ENCODE data around the gene PLEKHG4. TPM values are rescaled to one million over a fixed set of nuclear protein-coding genes. Genes with fewer than 3 reads are reported as not detected.

PLEKHG4 gene
- total RNA-seq, 2 donors from 2014 or later: 13.1 to 14.7 TPM

DNA sequence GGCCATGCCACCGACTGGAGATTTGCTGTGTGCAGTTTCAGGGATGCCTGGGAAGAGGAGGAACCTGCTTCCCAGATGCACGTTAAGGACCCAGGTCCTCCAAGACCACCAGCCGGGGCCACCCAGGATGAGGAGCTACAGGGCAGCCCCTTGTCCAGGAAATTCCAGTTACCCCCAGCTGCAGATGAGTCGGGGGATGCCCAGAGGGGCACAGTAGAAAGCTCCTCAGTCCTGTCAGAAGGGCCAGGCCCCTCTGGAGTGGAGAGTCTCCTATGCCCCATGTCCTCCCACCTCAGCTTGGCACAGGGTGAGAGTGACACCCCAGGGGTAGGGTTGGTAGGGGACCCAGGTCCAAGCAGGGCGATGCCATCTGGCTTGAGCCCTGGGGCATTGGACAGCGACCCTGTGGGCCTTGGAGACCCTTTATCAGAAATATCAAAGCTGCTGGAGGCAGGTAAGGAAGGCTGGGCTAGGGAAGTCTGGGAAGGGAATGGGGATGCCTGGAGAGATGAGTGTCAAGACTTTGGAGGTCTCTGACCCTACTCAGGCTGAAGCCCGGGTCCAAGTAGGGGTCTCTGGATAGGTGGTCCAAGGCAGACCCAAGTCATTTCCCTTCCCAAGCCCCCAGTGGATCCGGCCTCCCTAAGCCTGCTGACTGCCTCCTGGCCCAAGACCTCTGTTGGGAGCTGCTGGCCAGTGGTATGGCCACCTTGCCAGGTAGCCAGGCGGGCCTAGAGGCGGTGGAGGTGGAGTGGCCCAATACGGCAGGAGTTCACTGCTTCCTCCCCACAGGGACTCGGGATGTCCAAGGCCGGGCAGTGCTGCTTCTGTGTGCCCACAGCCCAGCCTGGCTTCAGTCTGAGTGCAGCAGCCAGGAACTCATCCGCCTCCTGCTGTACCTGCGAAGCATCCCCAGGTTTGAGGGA lies 1.0 kb downstream of the PLEKHG4 start:
- Histone ChIP-seq H3K27me3 (no peaks in the 10 kb centered on the region), H3K4me1 (no peaks in the 10 kb centered on the region), H3K9me3 (no peaks in the 10 kb centered on the region), H3K36me3 (no peaks in the 10 kb centered on the region), H3K9ac (ENCODE audit: low read depth in 2 of 2, low read length in 2 of 2) (peak overlapping the region; percentile 23 to 33), H3K4me3 (no peak overlapping the region), H3K27ac (no peak overlapping the region)
- TF ChIP-seq, protein P1, sequence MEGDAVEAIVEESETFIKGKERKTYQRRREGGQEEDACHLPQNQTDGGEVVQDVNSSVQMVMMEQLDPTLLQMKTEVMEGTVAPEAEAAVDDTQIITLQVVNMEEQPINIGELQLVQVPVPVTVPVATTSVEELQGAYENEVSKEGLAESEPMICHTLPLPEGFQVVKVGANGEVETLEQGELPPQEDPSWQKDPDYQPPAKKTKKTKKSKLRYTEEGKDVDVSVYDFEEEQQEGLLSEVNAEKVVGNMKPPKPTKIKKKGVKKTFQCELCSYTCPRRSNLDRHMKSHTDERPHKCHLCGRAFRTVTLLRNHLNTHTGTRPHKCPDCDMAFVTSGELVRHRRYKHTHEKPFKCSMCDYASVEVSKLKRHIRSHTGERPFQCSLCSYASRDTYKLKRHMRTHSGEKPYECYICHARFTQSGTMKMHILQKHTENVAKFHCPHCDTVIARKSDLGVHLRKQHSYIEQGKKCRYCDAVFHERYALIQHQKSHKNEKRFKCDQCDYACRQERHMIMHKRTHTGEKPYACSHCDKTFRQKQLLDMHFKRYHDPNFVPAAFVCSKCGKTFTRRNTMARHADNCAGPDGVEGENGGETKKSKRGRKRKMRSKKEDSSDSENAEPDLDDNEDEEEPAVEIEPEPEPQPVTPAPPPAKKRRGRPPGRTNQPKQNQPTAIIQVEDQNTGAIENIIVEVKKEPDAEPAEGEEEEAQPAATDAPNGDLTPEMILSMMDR (IDR thresholded peaks at IDR 0.05): no peak
- intact Hi-C loops (cut with DNase I): loop anchor here (5.0 to 10.0 kb wide), 2 partner anchors 83 to 134 kb away; partner anchors contain the start of genes ELMO3 and ZDHHC1
- DNase-seq: no peak

DNA sequence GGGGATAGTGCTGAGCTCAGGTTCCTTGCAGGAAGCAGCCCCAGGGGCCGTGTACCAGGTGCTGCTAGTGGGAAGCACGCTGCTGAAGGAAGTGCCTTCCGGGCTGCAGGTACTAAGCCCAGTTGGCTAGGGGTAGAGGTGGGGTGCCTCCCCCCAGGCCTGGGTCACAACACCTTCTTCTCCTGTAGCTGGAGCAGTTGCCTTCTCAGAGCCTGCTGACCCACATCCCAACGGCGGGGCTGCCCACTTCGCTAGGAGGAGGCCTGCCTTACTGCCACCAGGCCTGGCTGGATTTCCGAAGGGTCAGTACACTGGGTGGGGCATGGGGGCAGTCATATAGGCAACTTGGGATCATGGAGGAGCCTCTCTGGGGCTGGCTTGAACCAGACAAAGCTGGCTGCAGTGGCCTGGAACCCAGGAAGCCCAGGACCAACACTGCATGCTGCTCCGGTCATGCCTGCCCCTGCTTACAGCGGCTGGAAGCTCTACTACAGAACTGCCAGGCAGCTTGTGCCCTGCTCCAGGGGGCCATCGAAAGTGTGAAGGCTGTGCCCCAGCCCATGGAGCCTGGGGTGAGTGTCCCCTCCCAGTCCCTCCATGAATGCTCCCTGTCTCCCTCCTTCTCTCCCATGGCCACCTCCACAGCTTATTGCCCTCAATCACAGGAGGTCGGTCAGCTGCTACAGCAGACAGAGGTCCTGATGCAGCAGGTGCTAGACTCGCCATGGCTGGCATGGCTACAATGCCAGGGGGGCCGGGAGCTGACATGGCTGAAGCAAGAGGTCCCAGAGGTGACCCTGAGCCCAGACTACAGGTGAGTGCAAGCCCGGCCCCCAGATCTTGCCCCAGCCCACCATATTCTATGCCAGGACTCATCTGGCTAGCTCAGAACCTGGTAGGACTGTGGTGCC lies 2.5 kb downstream of the PLEKHG4 start:
- intact Hi-C loops (cut with DNase I): loop anchor here (5.0 to 10.0 kb wide), 2 partner anchors 84 to 133 kb away; partner anchors contain the start of genes ELMO3 and ZDHHC1
- Histone ChIP-seq H3K27me3 (no peaks in the 10 kb centered on the region), H3K9ac (ENCODE audit: low read depth in 2 of 2, low read length in 2 of 2) (no peak overlapping the region), H3K4me3 (no peak overlapping the region), H3K9me3 (no peaks in the 10 kb centered on the region), H3K4me1 (no peaks in the 10 kb centered on the region), H3K27ac (no peak overlapping the region), H3K36me3 (no peaks in the 10 kb centered on the region)
- TF ChIP-seq, protein P1 (IDR thresholded peaks at IDR 0.05): no peak
- DNase-seq: no peak

DNA sequence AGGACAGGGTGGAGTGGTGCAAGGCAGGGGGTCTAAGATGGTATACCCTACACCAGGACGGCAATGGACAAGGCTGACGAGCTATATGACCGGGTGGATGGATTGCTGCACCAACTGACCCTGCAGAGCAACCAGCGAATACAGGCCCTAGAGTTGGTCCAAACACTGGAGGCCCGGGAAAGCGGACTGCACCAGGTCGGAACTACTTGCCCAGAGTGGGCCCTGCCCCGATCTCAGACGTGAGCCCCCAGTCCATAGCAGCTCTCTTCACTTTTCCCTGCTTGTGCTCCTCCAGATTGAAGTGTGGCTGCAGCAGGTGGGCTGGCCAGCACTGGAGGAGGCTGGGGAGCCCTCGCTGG lies 3.1 kb downstream of the PLEKHG4 start:
- TF ChIP-seq, protein P1 (IDR thresholded peaks at IDR 0.05): no peak
- Histone ChIP-seq H3K36me3 (no peaks in the 10 kb centered on the region), H3K9ac (ENCODE audit: low read depth in 2 of 2, low read length in 2 of 2) (no peak overlapping the region), H3K27me3 (no peaks in the 10 kb centered on the region), H3K9me3 (no peaks in the 10 kb centered on the region), H3K27ac (no peak overlapping the region), H3K4me1 (no peaks in the 10 kb centered on the region), H3K4me3 (no peak overlapping the region)
- DNase-seq: no peak
- intact Hi-C loops (cut with DNase I): loop anchor here (5.0 to 10.0 kb wide), 2 partner anchors 85 to 132 kb away; partner anchors contain the start of genes ELMO3 and ZDHHC1

DNA sequence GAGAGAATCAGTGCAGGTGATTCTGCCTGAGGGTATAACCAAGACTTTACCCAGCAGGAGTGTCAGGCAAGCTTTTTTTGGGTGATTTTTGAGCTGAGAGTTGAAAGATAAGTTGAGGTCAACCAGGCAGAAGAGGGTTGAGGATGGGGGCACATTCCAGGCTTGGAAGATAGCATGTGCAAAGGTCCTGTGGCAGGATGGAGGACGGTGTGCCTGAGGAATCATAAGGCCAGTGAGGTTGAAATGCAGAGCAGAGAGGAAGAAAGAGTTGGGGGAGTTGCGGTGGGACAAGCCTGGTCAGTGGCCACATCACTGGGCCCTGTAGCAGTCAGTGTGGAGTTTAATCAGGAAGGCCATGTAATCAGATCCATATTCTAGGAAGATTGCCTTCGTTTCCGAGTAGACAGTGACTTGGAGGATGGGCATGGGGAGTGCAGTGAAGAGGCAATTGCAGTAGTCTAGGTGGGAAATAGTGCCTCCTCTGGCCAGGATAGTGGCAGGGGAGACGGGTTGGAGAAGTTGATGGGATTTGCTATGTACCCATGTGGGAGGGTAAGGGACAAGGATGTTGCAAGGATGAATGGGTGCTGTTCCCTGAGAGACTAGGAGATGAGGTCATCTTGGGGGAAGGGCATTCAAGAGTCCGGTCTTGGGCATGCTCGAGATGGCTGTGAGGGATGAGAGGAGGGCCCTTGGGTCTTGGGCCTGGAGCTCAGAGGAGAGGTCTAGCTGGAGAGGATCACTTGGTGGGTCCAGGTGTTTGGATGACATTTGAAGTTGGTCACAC lies 3.9 kb downstream of the PLEKHG4 start:
- no peaks in the 10 kb centered on the region for H3K27me3 ChIP-seq
- H3K4me3 ChIP-seq: no peak overlapping the region
- H3K9ac ChIP-seq (ENCODE audit: low read depth in 2 of 2, low read length in 2 of 2): no peak overlapping the region
- TF ChIP-seq, protein P1 (IDR thresholded peaks at IDR 0.05): no peak
- H3K27ac ChIP-seq: no peak overlapping the region
- intact Hi-C loops (cut with DNase I): loop anchor here (5.0 to 10.0 kb wide), 2 partner anchors 86 to 132 kb away; partner anchors contain the start of genes ELMO3 and ZDHHC1
- no peak for DNase-seq
- H3K36me3 ChIP-seq: no peaks in the 10 kb centered on the region
- H3K9me3 ChIP-seq: no peaks in the 10 kb centered on the region
- H3K4me1 ChIP-seq: no peaks in the 10 kb centered on the region

Data from colonic mucosa (tissue), 4 donors.